ENCODE results near the gene WDR43. TPM values are rescaled to one million over a fixed set of nuclear protein-coding genes. Genes with fewer than 3 reads are reported as not detected.

The WDR43 gene
- total and polyA plus RNA-seq, 9 of the 15 experiments (the other 6 are each of a cell fraction or from before 2014, with no cell fraction given) = 34.6 to 197 (median 105) TPM

DNA sequence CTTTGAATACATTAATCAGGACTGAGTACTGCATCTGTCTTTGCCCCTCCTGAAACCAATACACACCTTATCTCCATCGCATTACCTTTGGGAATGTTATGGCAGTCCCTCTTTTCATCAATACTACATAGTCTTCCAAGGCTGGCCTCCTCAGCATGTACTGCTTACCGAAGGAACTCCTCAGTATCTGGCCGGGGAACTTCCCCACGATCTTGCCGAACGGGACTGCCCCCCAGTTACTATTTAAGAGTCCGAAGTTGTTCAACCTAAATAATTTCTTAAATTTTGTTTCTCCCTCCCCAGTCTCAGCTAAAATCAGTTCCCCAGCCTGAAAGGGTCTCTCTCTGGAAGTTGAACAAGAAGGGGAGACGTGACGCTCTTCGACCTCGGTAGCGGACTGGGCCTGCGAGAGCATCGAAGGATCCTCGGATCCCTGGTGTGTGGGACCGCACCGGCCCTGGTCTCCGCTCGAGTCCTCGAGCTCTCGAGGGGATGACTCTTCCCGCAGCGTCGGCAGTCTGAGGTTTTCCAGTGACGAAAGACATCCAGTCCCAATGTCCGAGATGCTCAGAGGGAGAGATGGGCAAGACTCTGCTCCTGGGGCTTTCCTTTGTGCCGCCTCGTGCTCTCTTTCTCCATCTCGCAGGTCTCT lies 24.8 kb upstream of the WDR43 start (continued):
- TF ChIP-seq TRIM25 (IDR thresholded peaks at IDR 0.05; ENCODE audit: borderline replicate concordance) = no peak
- TF ChIP-seq KLF16 (IDR thresholded peaks at IDR 0.05) = no peak
- TF ChIP-seq LEF1 (IDR thresholded peaks at IDR 0.05) = no peak
- no peak for TF ChIP-seq ZNF766 (CRISPR knock-in tag; conservative IDR thresholded peaks at IDR 0.05)
- no peak for TF ChIP-seq E2F3 (CRISPR knock-in tag; IDR thresholded peaks at IDR 0.05)

- Histone ChIP-seq H3K36me3 (ENCODE audit: control insufficient read depth, insufficient read depth, low read length) (peaks cover 11% of the 10 kb centered on the region; the same call in 2 of the 3 replicates), H3K4me2 (ENCODE audit: insufficient read depth, low read length) (peak within 1 kb of the TSS; percentile 98), H4K20me1 (replicated peaks; ENCODE audit: control insufficient read depth, insufficient read depth, low read length) (no peaks in the 10 kb centered on the region), H3K4me3 (peak within 1 kb of the TSS; percentile 94), H3K79me2 (ENCODE audit: control insufficient read depth, insufficient read depth, low read length) (peaks cover 47% of the 10 kb centered on the region), H3K9ac (ENCODE audit: insufficient read depth in 1 of 2, low read depth in 2 of 2, low read length in 2 of 2) (peak within 1 kb of the TSS; percentile 90 to 98), H3K4me1 (replicated peaks in 1 of 2; ENCODE audit: control insufficient read depth in 2 of 2, insufficient read depth in 2 of 2, low read length in 2 of 2) (peaks cover 4 to 12% of the 10 kb centered on the region in 2 experiments; a peak in 4 of 5 replicates), H3K27me3 (ENCODE audit: control insufficient read depth in 2 of 2, insufficient read depth in 2 of 2, low read length in 2 of 2) (no peaks in the 10 kb centered on the region), H3K27ac (ENCODE audit: extremely low read depth, low read depth, low read length) (peak within 1 kb of the TSS; percentile 93), H2AFZ (ENCODE audit: low read depth, low read length) (peak within 1 kb of the TSS; percentile 98), H3K9me1 (ENCODE audit: control insufficient read depth, insufficient read depth, low read length) (no peaks in the 10 kb centered on the region), H3K9me3 (replicated peaks; ENCODE audit: control insufficient read depth, insufficient read depth, low read depth, low read length) (no peaks in the 10 kb centered on the region)
- BruUV-seq (replicated peaks) = TSS peak; percentile 99
- intact Hi-C loops (cut with micrococcal nuclease) = loop anchor here (2.0 kb wide), 1 partner anchor 24 kb away; the partner anchor contains the start of gene WDR43
- CTCF ChIA-PET (ENCODE audit: low intra/inter-chr PET ratio) = no interaction called here
- POLR2A ChIA-PET = interaction anchor here (0.8 to 1.7 kb wide), 8 partner anchors 9 to 40 kb away, joined by 3 to 9 read pairs (median 5); partner anchors contain the start of gene WDR43
- FAIRE-seq (peak; percentile 98), DNase-seq (ENCODE audit: extremely low read depth in 1 of 4, low spot score in 3 of 4) (peak; percentile 97 to 98 (median 98)), ATAC-seq (peak; percentile 99)
- in situ Hi-C loops (cut with MboI) = no loop called here
- WGBS (ENCODE audit: insufficient coverage, low coverage, missing lambda C conversion rate) = 3% methylated on average over 47 of the region's 57 CpGs
- TF ChIP-seq NFE2L1 (tag; IDR thresholded peaks at IDR 0.05; ENCODE audit: borderline replicate concordance, low read depth) = no peak
- TF ChIP-seq DIDO1 (tag; IDR thresholded peaks at IDR 0.05; ENCODE audit: low read depth) = peak; percentile 97
- peak; percentile 98 for TF ChIP-seq RBBP5 (IDR thresholded peaks at IDR 0.05; ENCODE audit: borderline replicate concordance, insufficient read depth, low read length, poor library complexity, severe bottlenecking)
- TF ChIP-seq SAFB (IDR thresholded peaks at IDR 0.05; ENCODE audit: borderline replicate concordance, low read depth, low read length) = no peak
- no peak for TF ChIP-seq CREBBP (IDR thresholded peaks at IDR 0.05; ENCODE audit: low read depth, low read length)
- no peak for TF ChIP-seq ZNF740 (CRISPR knock-in tag; IDR thresholded peaks at IDR 0.05)
- no peak for TF ChIP-seq ZNF740 (tag; IDR thresholded peaks at IDR 0.05)
- TF ChIP-seq, protein P1, sequence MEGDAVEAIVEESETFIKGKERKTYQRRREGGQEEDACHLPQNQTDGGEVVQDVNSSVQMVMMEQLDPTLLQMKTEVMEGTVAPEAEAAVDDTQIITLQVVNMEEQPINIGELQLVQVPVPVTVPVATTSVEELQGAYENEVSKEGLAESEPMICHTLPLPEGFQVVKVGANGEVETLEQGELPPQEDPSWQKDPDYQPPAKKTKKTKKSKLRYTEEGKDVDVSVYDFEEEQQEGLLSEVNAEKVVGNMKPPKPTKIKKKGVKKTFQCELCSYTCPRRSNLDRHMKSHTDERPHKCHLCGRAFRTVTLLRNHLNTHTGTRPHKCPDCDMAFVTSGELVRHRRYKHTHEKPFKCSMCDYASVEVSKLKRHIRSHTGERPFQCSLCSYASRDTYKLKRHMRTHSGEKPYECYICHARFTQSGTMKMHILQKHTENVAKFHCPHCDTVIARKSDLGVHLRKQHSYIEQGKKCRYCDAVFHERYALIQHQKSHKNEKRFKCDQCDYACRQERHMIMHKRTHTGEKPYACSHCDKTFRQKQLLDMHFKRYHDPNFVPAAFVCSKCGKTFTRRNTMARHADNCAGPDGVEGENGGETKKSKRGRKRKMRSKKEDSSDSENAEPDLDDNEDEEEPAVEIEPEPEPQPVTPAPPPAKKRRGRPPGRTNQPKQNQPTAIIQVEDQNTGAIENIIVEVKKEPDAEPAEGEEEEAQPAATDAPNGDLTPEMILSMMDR (IDR thresholded peaks at IDR 0.05 in 2 of 3, conservative IDR thresholded peaks at IDR 0.05 in 1 of 3; ENCODE audit: insufficient read depth in 2 of 3, low read depth in 1 of 3, low read length in 3 of 3) = no peak
- no peak for TF ChIP-seq NFXL1 (CRISPR knock-in tag; IDR thresholded peaks at IDR 0.05)
- TF ChIP-seq SP1 (CRISPR knock-in tag; IDR thresholded peaks at IDR 0.05) = peak; percentile 89
These were observed 24.1 kb upstream of the WDR43 start, which contains the start of gene TRMT61B for GRCh38 chr2:28870146-28870891. Gene TRMT61B (minus strand): TSS chr2:28870309. CDS start chr2:28870277, 32 bp downstream.
